Prostate gland (tissue), 2 donors: ENCODE measurements around the gene PNKP.

Experiments used
- POLR2A ChIP-seq: fragments of 450-650 bp; IDR thresholded peaks from one replicate; pipeline ENCODE4 v1.6.1; 2016; ENCODE audit warnings: antibody characterized with exemption, mild to moderate bottlenecking
- TF ChIP-seq, protein P1 (sequence below), 4 experiments: fragments of 200-600 bp in 2 of 4; fragments of 450-650 bp in 2 of 4; sonication (generic) in 2 of 4; IDR thresholded peaks; 1 replicate in 3 of 4; 2 replicates in 1 of 4; pipeline ENCODE4 v1.5.1; 2016 to 2019; ENCODE audit warnings: antibody characterized with exemption in 4 of 4, mild to moderate bottlenecking in 2 of 4, moderate library complexity in 2 of 4

DNA sequence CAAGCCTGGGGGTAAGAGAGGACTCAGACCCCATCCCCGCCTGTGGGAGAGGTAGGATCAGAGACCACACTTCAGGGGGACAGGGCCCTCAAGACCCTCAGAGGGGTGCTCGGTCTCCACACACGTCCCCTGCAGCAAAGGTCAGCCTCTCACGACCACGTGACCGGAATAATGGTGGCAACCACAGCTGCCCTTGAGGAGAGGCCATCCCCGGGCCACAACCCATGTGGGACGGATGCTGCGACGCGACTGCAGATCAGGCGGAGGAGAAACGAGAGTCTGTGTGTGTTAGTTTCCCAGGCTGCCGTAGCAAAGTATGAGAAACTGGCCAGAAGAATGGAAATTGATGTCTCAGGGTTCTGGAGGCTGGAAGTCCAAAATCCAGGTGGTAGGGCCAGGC, 40.3 kb downstream of the PNKP start:
- TF ChIP-seq, protein P1, sequence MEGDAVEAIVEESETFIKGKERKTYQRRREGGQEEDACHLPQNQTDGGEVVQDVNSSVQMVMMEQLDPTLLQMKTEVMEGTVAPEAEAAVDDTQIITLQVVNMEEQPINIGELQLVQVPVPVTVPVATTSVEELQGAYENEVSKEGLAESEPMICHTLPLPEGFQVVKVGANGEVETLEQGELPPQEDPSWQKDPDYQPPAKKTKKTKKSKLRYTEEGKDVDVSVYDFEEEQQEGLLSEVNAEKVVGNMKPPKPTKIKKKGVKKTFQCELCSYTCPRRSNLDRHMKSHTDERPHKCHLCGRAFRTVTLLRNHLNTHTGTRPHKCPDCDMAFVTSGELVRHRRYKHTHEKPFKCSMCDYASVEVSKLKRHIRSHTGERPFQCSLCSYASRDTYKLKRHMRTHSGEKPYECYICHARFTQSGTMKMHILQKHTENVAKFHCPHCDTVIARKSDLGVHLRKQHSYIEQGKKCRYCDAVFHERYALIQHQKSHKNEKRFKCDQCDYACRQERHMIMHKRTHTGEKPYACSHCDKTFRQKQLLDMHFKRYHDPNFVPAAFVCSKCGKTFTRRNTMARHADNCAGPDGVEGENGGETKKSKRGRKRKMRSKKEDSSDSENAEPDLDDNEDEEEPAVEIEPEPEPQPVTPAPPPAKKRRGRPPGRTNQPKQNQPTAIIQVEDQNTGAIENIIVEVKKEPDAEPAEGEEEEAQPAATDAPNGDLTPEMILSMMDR (IDR thresholded peaks at IDR 0.05), result no peak
- no peak for TF ChIP-seq POLR2A
